GM21717 (cell line): ENCODE data around the gene CLCA4.
A peak's percentile ranks its signal among the peaks of the same experiment; 100 is the strongest.

Source experiments
- ATAC-seq: cut with Tn5 transposase; IDR thresholded peaks from one replicate; pipeline ENCODE4 v1.9.1; 2021; ENCODE audit warnings: mild to moderate bottlenecking, moderate library complexity; ENCODE audit not compliant: unreplicated experiment

Gene CLCA4, protein sequence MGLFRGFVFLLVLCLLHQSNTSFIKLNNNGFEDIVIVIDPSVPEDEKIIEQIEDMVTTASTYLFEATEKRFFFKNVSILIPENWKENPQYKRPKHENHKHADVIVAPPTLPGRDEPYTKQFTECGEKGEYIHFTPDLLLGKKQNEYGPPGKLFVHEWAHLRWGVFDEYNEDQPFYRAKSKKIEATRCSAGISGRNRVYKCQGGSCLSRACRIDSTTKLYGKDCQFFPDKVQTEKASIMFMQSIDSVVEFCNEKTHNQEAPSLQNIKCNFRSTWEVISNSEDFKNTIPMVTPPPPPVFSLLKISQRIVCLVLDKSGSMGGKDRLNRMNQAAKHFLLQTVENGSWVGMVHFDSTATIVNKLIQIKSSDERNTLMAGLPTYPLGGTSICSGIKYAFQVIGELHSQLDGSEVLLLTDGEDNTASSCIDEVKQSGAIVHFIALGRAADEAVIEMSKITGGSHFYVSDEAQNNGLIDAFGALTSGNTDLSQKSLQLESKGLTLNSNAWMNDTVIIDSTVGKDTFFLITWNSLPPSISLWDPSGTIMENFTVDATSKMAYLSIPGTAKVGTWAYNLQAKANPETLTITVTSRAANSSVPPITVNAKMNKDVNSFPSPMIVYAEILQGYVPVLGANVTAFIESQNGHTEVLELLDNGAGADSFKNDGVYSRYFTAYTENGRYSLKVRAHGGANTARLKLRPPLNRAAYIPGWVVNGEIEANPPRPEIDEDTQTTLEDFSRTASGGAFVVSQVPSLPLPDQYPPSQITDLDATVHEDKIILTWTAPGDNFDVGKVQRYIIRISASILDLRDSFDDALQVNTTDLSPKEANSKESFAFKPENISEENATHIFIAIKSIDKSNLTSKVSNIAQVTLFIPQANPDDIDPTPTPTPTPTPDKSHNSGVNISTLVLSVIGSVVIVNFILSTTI

DNA sequence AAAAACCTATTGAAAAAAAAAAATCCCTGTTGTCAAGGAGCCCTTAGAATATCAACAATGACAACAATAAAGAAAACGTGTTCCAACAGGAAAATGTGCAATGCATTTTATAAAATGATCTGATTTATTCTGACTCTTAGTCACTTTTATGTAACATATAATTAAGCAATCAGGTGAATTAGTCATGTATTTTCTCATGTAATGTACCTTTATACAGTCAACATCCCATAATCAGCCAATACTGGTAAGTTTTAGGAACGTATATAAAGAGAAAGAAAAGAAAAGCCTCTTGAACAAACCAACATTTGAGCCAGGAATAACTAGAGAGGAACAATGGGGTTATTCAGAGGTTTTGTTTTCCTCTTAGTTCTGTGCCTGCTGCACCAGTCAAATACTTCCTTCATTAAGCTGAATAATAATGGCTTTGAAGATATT, at the start of gene CLCA4:
Gene CLCA4, plus strand, starts transcription at position 292 of the 435 bp plus-strand sequence. Its CDS starts 42 bp downstream, at position 334.
- no peak for ATAC-seq

DNA sequence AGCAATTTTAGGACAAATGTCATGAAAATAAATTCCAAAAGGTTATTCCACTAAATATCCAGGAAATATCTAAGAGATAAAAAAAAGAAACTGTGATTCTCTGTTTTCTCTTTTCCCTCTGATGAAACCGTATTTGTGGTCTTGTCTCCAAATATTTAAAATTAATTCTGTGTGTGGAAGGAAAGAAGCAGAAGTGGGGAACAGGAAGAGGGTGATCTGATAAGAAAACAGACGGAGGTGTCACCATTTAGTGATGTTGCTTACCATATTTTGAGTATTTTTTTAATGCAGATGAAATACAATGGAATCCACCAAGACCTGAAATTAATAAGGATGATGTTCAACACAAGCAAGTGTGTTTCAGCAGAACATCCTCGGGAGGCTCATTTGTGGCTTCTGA, 48.6 kb upstream of the CLCA4 start:
- ATAC-seq, result no peak

DNA sequence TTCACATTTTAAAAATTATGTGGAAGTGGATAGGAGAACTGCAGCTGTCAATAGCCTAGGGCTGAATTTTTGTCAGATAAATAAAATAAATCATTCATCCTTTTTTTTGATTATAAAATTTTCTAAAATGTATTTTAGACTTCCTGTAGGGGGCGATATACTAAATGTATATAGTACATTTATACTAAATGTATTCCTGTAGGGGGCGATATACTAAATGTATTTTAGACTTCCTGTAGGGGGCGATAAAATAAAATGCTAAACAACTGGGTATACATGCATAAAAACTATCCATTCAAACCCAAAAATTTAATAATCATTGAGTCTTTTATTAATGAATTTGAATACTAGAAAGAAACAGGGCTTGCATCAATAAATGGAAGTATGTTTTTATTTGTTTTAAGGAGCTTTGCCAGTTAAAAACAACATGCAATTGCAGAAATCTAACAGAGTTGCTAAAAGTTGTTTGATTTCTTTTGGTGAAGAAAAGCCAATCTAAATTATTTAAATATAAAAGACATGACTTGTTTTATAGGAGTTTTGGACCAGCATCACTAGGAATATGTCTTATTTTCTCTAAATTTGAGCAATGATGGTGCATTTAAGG, 46.8 kb upstream of the CLCA4 start:
- ATAC-seq, result no peak

DNA sequence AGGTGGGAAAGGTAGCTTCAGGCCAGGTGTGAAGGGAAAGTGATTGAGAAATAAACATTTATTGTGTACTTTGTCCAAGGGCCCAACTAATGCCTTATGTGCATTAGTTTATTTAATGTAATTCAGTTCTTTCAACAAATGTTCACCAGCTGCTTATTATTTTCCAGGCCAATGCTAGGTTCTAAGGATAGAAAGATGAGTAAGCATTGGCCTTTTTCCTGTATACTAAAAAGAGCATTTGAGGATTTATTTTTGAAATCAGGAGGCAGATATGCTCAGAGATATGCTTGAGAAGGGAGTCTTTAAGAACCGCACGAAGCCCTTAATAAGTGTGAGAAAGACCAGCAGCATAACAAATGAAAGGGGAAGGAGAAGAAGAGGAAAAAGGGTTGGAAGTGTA, 46.2 kb upstream of the CLCA4 start:
- ATAC-seq, result no peak

DNA sequence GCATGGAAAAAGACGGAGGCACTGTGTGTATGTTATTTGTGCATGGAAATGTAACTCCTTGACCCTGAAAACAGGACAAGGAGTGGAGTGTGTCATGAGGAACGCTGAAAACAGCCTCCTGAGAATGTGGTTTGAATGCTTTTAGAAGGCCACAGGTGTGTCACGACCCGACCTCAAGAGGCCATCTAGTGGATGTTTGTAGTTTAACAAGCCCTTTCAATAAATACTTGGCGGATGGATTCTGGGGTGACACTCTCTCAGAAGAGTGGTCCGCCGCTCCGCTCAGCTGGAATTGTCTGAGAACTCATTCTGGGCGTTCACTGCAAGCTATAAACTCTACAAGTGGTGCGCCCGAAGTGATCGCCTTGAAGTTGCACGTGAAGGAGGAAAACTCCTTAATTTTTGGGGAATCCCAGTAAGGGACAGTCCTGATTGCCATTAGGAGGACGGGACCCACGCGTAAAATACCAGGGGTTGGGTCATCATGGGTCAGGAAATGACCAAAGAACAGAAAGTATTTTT, 44.7 kb upstream of the CLCA4 start:
- peak; percentile 52 for ATAC-seq

DNA sequence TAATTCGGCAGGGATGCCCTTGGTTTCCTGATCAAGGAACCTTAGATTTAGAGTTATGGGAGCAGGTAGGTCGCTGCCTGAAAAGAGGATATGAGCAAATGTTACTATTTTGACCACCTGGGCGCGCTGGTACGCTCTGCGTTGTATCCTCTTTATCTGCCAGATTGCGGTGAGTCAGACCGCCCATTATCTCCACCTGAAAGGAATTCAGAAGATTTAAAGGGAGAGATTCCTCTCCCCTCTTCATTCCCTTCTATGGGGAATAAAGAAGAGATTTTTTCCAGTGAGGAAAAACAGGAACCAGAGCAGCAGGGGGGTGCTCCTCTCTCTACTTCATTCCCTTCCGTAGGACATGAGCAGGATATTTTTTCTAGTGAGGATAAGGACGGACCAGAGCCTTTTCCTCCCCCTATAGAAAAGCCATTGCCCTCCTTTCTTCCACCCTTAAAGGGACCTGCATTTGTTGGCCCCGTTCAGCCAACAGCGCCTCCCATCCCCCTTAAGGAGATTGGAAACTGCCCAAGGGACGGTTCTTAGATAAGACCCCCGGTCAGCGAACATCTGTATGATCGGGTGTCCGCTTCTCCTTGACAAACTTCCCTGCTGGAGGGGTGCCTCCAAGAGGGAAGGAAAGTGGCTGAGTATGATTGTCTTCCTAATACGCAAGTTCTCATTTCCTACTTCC, 44.0 kb upstream of the CLCA4 start:
- ATAC-seq, result no peak

DNA sequence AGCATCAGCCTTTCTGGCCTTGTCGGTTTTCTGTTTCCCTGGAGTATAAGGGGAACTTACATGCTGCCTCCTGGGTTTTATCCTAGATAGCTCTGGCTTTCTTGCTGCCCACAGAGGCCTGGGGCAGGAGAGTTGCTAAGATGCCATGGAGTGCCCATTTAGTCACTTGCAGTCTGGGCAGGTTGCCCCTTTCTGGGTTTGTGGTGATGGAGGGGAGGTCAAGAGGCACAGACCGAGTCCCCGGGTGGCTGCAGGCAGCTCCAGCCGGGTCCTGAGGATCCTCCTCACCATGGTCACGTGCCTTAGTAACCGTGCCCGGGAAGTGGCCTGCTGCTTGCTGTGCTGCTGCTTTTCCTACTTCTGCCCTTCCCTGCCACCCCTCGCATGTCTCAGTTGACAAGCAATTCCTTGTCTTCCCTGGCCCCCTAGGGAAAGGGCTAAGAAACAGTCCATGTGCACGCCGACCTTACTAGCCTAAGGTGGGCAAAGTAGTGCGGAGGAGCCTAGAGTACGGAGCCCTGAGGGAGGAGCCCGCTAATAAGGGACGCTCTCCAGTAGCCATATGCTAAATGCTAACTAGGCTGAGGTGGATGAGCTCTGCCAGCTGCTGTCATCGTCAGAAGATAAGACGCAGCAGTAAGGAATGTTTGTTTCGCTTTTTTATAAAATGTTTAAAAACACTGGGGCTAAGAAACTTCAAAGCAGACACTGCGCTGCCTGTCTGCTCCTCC, 43.3 kb upstream of the CLCA4 start:
- no peak for ATAC-seq

DNA sequence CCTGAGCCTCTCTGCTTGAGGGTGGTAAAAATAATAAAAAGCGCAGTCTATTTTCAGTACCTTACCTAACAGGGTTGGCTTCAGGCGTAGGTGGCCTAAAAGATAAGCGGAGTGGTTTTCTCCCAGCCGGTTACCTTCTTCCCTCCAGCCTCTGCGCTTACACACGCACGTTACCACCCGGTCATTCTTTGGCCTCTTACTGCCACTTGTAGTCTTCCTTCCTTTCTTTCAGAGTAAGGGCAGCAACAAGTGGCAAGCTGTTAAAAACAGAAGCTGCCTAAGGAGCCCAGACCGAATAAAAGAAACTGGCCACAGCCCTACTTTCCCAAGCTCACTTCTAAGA, 42.8 kb upstream of the CLCA4 start:
- ATAC-seq, result no peak

DNA sequence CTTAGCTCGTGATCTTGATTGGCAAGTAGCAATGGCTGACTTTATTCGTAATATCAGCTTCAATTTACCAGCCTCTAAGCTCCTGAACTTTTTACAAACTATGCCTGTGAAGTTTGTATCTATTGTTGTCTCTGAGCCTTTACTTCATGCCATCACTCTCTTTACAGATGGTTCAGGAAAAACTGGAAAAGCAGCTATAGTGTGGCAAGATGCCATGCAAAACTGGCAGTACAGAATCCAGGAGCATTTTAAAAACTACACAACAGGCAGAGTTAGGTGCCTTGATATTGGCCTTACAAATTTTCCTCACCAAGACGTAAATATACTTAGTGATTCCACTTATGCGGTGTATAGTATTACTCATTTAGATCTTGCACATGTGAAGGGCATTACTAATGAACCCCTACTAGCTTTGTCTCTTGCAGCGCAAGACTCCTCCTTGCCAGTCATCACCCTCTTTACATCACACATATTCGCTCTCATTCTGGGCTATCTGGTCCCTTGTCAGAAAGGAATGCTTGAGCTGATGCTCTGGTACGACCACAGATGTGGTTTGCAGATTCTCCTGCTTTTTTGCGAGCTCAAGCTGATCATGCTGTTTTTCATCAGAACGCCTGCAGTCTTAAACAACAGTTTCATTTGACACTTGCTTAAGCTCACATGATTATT, 41.8 kb upstream of the CLCA4 start:
- no peak for ATAC-seq

DNA sequence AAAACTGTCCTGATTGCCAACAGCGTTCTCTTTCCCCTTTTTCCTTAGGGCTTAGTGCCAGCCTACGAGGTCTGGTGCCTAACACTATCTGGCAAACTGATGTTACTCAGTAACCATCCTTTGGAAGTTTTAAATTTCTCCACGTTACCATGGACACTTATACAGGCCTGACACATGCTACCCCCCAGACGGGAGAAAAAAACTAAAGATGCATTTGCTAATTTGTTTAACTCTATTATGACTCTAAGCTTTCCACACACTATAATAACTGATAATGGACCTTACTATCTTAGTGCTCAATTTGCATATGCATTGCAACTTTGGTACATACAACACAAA, 41.3 kb upstream of the CLCA4 start:
- ATAC-seq, result no peak

DNA sequence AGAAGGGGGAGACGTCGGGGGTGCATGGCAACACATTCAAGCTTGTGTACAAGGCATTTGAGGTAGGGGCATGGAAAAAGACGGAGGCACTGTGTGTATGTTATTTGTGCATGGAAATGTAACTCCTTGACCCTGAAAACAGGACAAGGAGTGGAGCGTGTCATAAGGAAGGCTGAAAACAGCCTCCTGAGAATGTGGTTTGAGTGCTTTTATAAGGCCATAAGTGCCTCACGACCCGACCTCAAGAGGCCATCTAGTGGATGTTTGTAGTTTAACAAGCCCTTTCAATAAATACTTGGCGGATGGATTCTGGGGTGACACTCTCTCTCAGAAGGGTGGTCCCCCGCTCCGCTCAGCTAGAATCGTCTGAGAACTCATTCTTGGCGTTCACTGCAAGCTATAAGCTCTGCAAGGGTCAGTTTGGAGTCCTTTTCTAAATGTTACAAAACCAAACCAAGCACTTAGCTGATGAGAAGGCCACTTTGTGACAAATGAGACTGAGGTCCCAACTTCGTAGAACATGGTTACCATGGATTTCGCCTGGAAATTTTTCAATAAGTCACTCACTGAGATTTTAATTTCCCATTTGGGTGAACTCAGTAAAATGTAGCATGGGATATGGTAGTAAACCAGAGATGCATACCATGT, 38.8 kb upstream of the CLCA4 start:
- no peak for ATAC-seq

DNA sequence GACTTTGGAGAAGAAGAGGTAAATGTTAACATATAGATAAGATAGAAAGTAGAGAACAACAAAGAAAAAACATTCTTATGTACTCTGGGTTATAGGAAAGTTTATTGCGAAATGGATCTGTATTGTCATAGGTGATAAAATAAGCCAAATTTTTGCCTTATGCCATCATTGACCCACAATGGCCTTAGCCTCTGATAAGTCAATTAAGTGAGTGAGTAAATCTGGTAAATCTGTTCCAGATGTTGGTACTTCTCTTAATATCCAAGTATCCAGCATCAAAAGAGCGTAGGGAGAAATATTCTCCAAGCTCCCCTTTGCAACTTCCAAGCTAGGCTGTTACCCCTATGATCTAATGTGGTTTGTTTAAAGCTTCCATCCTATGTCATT, 38.3 kb upstream of the CLCA4 start:
- no peak for ATAC-seq

DNA sequence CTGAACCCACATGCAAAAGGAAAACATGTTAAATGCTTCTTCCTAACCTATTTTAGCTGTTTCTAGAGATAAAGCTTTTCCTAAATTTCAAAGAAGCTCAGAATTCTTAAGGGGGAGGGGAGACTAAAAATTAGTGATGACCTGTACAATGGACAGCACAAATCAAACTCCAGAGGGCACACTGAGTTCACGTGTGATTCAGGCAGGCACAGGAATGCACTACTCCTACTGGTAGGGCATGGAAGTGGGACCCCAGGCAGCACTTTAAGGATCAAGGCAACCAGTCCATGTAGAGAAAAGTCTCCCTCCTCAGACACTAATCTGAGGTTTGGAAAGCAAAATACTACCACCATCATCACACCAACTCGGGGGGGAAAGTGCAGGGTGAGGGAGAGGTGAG, 31.3 kb upstream of the CLCA4 start:
- ATAC-seq, result no peak

DNA sequence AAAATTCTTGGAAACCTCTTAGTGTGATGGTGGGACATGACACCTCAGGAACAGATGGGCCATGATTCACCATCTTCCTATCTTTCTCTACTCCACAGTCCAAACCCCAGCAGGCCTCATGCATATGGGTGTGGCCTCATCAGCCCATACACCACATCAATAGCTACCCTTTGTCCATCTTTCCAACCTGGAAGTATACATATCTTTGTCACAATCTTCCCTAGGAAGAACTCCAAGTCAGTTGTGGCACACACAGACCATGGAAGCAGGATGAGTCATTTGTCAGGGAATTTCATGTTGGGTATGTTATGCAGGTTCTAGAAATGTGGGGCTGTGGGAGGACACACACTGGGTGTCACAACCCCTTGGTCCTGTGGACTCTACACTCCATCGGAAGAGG, 30.5 kb upstream of the CLCA4 start:
- ATAC-seq, result no peak

DNA sequence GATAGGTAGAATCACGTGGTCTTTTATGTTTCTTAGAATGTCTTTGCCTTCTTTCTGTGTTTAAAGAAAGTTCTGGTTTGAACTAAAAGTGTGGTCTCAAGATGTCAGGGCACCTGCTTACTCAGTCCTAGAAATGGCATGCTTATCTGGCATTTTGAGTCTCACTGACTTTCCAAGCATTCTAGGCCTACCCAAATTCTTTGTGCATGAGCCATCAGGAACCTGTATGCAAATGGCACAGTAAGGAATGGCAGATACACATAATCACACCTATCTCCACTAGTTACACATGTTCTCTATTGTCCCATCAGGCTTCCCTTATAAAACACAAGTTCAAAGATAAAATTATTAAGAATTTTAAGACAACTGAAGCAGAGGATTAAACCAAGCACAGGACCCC, 29.5 kb upstream of the CLCA4 start:
- ATAC-seq, result no peak

DNA sequence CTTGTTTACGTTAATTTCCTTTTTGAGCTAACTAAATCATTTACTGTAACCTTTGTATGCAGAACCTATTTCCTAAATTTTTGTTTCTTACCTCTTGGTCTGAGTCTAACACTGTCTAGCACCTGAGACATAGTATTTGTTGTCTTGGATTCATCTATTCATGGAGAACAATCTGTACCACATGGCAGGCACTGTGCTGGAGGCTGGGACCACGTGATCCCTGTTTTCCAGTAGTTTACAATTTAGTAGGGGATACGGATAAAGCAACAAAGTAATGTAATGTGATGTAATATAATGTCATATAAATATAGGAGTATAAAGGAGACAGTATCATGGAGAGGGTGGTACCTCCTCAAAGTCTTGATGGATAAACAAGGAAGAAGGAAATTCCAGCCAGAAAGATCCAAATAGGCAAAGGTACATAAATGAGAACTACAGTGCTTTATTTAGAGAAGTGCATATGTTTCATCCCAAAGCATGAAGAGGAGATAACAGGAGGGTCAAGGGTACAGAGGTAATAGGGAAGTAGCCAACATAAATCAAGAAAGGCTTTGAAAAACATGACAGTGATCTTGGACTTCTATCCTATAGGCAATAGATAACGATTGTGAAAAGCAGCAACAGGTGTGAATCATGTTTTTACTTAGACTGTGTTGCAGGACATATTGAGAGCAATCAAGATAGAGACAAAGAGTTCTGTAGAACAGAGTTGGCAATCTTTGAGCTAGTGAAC, 25.9 kb upstream of the CLCA4 start:
- no peak for ATAC-seq

DNA sequence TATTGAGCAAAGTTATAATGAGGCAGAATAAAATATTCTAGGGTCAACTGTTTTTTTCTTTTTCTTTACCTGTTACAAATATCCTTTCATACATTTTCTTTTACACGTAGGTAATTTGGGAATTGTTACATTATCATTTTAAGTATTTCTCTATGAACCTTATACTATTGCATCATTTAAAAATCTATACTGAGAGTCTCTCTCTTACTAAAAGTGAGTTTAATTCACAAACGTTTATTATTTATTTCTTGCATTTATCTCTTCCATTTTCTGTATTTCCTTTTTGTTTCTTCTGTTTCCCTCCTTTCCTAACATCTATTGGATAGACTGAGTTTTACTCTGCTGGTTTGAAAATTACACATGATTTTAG, 25.4 kb upstream of the CLCA4 start:
- ATAC-seq, result no peak

DNA sequence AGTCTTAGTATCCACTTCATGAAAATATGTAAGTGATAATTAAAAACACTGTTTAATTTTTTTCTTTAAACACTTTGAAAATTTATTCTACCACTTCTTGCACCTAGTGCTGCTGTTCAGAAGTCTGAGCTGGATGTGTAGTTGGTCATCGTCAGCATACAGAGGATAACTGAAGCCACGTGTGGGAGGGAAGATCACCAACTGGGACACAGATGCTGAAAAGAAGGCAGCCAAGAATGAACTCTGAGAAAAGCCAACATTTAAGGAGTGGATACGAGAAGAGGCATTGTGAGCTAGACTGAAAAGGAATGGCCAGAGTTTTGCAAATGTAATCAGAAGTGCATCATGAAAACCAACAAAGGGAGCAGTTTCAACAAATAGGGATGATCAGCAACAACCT, 24.6 kb upstream of the CLCA4 start:
- ATAC-seq, result no peak
